HG02840 (cell line): ENCODE results near the gene SLCO3A1.

ENCODE experiments used
- ATAC-seq: cut with Tn5 transposase; IDR thresholded peaks from one replicate; pipeline ENCODE4 v1.9.1; 2021; ENCODE audit warnings: mild to moderate bottlenecking, moderate library complexity, moderate number of reproducible peaks; ENCODE audit not compliant: unreplicated experiment, low FRiP score

SLCO3A1 gene

DNA sequence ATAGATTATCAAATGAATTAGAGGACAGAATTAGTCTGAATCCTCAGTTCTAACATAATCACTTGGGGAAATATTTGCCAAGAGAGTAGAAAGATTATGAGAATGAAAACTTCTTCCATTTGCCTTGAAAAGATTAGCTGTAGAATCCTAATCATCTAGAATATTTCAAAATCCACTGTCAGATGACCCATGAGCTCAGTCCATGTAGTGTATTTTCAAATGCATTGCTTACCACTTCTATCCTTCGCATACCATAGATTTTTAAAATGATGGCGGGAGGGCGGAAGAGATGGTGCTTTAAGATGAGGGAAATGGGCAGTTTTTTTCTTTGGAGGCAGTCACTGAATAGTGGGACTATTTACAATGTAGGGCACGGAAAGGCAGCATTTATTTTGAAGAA lies 136.3 kb downstream of the SLCO3A1 start:
- ATAC-seq: no peak

DNA sequence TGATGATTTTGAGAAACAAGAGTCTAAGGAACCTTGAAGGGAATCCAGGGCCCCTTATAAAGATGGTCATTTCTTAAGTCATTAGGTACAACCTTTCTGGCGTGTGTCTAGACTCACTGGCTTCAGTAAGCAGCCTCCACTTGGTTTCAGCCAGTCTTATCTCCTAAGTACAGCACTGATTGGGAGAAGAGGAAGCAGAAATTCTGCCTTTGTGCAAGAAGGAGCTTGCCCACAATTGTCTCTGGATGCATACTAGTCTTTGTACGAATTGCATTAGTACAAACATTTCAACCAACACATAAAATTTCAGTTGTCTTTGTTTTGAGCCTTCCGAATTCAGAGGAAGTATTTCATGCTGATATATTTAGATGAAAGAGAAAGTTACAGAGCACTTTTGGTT lies 139.4 kb downstream of the SLCO3A1 start:
- ATAC-seq: no peak

DNA sequence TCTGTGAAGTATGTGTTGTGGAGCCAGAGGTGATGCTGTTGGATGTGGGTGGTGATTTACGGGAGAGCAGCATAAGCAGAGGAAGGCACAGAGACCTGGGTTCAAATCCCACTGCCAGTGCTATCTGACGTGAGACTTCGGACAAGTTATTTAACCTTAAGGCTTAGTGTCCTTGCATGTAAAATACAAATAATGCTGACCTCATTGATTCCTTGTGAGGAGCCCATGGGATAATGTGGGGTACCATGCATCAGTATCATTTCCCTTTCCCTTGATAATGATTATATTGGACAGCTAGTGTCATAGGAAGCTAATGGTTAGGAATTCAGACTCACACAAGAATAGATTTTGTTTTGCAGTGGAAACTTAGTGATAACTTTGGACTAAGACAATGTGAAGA lies 141.6 kb downstream of the SLCO3A1 start:
- ATAC-seq: no peak

DNA sequence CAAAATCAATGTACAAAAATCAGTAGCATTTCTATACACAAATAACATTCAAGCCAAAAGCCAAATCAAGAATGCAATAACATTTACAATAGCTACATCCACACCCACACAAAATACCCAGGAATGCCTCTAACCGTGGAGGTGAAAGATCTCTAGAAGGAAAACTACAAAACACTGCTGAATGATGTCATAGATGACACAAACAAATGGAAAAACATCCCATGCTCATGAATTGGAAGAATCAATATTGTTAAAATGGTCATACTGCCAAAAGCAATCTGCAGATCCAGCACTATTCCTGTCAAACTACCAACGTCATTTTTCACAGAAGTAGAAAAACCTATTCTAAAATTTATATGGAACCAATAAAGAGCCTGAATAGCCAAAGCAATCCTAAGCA lies 143.7 kb downstream of the SLCO3A1 start:
- no peak for ATAC-seq

DNA sequence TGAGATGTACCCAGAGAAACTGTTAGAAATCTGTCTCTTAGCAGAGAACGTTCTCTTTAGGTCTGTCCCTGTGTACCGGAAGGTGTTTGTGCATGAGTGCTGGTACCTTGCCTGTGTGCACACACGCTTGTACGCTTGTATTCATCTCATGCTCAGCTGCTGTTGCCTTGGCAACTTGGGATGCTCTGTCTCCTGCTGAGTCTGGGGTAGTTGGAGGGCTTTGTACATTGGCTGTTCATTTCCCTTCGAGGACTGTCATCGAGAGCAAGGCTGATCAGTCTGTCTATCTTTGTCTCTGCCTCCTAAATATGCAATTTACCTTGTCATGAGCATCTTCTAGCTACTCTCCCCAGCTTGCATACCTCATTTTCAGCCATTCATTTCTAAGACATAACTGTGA lies 147.2 kb downstream of the SLCO3A1 start:
- no peak for ATAC-seq

DNA sequence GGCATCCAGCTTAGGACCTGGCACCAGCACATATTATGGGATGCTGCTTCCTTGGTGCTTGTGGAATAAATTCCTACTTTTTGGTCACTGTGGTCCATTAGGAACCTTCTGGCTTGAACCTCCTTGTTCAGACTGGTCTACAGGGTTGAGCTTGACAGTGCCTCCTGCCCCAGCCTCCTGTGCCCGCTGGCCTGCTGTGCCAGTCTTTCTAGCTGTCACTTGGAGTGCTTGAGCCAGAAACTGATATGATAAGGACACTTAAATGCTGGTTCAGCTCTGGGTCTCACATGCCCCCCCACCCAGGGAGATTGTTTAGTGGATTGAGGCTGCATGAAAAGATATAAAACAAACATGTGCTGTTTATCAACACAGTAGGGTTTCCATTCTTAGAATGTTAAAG lies 147.8 kb downstream of the SLCO3A1 start:
- no peak for ATAC-seq

DNA sequence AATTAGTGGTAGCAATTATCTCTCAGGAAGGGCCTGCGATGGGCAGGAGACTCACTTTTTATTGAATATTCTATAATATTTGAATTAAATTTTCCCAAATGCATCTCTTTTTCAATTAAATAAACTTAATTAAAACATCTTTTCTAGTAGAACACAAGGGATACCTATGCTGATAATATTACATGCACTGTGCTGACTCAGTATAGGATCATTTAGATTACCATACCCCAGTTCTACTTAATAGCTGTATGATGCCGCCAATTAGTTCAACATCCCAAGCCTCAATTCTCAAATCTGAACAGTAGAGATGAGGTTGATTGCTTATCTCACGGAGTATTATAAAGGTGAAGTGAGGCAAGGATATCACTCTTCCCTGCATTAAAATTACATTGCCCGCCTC lies 149.2 kb downstream of the SLCO3A1 start:
- no peak for ATAC-seq

DNA sequence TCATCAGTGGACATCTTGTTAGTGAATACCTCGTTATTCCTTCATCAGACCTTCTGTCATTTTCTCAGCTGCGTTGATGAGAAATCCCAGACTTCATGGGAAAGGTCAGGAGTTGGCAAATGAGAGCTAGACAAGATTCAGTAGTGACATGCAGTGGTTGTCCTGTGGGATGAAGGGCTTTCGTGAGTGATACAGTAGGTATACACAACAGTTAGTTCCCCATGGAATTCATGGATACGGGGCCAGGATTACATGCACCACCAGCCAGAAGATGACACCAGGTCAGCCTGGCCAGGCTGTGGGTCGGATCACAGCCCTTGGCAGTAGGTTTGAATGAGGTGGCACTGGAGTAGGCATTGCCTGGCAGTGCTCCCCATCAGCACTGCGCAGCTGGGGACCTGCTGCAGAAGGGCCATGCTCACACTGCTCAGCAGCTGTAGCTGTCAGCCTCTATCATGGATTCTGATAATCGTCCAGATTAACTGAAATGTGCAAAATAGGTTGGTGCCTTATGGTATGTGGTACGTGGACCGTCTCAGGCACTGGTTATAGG lies 150.1 kb downstream of the SLCO3A1 start:
- no peak for ATAC-seq

DNA sequence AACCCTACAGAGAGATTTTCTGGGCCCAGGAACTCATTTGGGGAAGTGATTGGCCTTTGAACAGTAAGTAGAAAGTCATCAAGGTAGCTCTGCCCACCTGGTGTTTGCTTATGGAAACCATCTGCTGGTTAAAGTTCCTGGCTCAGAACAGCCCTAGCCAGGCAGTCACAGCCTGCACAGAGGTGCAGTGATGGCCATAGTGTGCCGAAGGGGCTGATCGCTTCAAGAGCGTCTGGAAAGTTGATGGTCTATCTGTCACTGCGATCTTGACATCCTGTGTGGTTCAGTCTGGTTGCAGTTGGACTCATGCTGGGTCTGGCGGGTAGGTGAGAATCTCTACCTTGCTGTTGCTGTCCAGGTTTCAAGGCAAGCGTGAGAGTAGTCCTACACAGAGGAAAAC lies 151.6 kb downstream of the SLCO3A1 start:
- ATAC-seq: no peak

DNA sequence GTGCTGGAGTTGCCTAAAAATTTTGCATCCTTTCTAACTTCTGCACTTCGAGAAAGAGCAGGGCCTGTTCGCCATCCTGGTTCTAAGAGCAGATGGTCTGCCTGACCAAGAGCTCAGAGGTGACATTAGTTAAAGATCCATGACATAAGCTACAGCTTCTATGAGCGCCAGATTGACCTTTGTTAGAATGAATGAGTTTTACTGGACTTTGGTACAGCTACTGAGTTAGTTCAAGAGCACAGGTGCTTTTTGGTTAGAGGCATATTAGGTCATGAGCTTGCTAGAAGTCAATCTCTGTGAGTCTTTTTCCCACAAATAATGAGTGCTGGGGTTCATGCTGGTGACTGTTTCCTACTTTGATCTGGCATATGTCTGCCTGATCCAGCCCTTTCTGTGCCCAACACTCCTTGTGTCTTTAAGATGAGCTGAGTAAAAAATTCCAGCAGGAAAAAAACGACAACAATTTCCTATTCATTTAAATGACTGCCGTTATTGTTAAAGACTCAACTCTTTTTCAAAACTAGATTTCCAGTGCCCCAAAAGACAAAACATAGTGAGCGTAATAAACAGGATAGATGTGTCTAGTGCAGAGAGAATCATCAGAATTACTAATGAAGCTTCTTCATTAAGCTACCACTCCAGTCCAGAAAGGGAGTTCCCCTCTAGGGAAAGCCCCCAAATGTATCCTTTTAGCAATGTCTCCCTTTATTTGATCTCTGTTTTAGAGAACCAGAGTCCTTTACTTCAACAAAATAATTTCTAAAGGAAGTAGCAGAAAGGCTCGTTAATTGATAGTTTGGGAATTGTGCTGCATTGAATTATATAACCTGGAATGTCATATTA lies 152.9 kb downstream of the SLCO3A1 start:
- ATAC-seq: no peak

DNA sequence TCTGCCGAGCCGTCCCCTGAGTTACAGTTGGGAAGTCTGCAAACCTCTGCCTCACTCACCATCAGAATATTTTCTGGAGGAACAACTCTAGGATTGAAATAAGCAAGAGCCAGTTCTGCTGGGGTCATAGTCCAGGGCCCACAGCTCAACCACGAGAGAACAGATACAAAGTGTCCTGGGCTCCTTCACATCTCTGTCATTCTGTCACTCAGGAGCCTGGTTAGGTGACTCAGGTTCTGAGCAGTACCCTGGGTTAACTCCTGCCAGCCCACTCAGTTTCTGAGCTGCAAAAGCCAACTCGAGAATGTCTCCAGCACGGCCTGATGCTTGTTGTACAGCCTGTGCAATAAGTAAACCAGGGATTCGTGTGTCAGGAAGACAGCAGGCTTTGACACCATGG lies 155.7 kb downstream of the SLCO3A1 start:
- no peak for ATAC-seq

DNA sequence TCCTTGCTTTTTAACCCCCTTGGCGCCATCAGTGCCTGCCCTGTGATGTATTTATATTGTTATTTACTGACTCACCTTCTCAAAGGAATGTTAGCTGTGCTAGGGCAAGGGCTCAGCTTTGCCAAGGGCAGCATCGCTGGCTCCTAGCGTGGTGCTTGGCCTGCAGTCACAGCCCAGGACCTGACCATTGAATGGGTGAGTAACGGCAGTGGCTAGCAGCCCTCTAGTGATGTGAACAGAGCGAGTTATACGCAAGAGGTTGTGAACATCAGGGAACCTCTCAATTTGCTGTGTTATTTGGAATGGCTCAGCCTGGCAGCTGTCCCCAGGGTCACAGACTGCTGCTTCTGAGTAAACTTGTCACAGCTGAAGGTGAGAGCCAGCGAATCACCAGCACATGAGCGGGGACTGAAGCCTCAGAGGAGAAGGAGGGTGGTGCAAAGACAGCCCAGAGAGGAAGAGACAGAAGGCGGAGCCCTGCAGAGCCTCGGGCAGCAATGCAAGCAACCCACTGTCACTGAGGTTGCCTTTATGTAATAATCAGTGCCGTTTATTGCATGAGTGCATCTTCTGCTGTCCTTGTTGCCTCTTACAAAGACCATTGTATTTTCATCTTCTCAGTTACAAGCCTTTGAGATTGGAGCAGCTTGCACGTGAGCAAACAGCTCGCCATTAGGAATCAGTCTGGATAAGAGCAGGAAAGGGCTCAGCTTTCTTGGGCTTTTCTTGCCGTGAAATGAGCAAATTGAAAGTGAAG lies 158.3 kb downstream of the SLCO3A1 start:
- no peak for ATAC-seq

DNA sequence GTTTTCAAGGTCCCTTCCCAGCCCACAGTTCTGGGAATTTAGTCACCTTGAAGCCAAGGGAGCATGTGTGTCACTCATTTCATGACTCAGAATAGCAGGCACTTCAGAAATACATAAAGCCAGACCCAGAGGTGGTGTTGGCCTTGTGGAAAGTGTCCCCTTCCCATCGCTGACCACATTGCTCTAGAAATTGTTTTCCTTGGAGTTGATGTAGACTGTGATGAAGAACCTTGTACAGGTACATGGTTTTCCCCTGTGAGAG lies 158.8 kb downstream of the SLCO3A1 start:
- ATAC-seq: no peak

DNA sequence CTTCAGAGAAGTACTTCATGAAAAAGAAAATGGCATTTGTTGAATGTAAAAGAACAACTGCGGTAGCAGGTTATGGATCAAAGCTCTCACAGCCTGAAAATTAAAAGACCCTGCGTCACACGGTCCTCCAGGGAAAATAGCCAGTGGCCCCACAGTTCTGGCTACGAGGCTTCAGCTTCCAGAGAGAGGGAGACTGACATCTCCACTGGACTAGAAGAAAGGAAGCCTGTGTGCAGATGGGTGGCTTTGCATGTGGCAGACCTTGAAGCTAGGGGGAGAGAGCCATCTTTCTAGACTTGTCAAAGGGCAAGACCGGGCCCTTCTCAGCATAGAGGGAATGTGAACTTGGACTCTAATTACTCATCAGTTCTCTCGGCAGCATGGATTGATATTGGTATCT lies 159.4 kb downstream of the SLCO3A1 start:
- ATAC-seq: no peak

DNA sequence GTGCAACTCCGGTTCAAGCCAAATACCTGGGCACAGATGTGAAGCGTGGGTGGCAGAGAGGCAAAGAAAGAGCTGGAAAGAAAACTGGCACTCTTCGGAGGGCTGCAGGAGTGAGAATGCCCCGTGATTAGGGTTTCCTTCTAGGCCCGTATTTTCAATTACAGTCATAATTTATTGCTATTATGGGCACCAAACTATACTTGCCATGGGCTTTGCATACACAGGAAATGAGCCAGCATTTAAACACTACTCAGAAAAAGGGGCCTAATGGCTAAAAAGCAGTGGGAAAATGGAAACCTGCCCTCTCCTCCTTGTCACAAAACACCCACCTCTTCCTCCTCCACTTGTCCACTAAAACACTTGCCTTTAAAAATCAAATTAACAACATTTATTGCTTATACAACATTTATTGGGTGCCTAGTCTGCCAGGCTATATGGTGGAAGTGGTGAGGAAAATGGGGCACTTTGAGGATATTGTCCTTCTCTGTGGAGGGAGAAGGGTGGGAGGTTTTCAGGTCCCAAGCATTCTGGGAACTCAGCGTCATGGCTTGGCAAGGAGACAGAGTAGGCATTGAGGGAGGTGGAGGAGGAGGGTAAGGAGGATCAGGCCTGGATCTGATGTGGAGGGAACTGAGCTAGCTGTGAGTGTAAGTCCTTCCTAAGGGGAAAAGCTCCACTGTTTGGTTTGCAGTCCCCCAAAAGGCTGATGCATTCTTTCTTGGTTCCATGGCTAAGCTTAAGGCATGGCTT lies 160.9 kb downstream of the SLCO3A1 start:
- ATAC-seq: no peak

DNA sequence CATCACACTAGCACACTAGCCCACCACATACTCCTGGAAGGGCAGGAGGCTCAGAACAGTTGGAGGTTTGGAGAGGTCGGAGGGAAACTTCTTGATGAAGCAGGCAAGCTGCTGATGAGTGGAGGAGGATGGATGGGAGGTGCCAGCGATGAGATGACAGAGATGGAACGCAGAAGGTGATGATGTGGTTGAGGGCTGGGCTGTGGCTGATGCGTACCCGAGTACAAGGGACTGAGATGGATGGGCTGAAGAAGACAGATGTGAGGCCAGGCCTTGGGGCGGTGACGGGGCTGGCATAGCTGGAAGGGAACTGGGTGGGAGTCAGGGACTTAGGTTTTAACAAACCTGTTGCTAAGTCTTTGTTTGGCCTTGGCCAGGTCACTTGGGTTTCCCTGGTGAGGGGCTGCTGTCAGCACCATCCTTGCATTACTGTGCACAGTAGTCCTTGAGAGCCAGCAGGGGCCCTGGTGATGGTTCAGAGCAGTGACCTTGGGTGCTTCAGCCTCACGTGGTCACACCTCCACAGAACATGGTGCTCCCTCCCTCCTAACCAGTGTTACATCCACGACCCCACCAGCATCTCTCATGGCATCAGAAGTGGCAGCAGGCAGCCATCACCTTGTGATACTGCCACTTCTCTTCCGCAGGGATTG lies 164.5 kb downstream of the SLCO3A1 start:
- no peak for ATAC-seq

DNA sequence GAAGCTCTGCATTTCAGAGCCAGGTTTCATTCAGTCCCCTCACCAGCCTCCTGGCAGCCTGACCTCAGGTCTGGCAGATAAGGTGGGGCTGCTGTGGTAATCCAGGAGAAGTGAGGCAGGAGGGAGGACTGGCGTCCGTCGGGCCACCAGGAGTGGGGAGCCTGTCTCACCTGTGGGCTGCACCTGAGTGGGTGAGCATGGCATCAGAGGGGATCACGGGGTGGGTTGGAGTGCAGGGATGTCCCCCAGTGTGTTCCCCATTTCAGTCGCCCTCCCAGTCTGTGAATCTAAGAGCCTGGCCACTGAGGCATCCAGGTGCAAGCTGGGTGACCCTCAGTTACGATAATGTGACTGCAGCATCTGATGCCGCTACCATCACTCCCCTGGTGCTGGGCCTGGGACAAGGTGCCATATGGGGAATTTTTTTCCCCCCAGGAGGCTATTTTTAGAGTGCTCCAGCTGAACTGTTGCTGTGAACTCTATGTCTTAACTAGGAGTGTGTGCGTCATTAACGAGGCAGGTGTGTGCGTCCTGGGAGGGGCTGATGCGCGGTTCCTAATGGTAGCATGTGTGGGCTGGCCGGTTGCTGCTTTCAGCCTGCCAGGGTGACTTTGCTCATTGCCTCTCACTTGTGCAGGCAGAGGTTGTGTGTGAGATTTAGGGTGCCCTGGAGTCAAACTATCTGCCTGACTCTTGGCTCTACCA lies 165.2 kb downstream of the SLCO3A1 start:
- ATAC-seq: no peak

DNA sequence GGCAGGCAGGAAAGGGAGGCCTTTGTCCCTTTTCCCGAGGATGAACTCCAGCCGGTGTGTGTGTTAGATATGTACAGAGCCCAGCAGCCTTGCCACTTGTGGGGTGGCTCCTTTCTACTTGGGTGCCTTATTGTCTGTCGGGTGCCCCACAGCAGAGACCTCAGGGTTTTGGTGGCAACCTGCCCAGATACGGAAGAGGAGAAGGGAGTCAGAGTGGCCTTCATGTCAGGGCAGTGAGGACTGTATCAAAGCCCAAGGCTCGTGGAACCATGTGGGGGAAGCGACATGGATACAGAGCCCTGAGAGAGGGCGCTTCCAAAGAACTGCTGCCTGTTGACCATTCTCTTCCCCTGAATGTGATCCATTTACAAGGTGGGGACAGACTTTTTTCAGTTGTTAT lies 166.2 kb downstream of the SLCO3A1 start:
- ATAC-seq: no peak

DNA sequence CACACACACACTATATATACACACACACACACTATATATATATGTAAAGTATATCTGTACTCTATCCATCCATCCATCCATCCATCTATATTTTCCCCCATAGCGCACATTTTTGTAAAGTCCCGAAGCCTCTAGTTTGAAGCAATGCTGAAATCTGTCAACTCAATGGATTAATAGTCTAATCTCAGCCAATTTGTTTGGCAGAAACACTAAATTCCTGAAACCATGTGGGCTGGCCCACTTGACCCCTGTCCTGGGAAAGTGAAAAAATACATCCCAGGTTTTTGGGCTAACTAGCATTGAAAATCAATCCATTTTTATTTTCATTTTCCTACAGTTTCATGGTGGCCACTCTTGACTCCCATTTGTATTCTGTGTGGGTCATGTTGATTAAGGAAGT lies 166.7 kb downstream of the SLCO3A1 start:
- no peak for ATAC-seq

DNA sequence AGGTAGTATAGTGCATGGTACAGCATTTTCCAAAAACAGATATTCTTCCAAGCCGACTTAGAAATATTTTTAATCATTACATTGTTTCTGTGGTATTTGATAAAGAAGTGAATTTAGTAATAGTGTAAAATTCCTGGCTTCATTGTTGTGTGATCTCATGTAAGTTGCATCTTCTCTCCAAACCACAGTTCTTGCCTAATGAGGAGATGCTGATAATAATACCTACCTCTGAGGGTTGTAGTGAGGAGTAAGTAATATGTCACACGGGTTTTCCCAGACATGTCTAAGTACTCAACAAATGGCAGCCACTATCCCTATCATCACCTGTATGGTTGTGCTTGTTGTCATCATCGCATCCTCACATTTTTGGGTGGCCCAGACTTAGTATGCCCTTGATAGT lies 167.3 kb downstream of the SLCO3A1 start:
- no peak for ATAC-seq
